A673 (cell line): Measurements from ENCODE around the gene LKAAEAR1.

Experiments
- EZH2 ChIP-seq: fragments of 200-600 bp; sonication (generic); IDR thresholded peaks from 2 replicates; pipeline ENCODE4 v1.6.1; 2017; ENCODE audit warnings: borderline replicate concordance, low read depth, mild to moderate bottlenecking, mixed read lengths, antibody characterized with exemption, low read length; ENCODE audit not compliant: poor library complexity, severe bottlenecking
- TF ChIP-seq, protein P1 (sequence below): fragments of 300-800, 200-600 bp; sonication (generic); conservative IDR thresholded peaks from 2 replicates; pipeline ENCODE4 v1.5.1; 2017; ENCODE audit warnings: low read depth, mild to moderate bottlenecking, antibody characterized with exemption, low read length, moderate library complexity, mixed read lengths

DNA sequence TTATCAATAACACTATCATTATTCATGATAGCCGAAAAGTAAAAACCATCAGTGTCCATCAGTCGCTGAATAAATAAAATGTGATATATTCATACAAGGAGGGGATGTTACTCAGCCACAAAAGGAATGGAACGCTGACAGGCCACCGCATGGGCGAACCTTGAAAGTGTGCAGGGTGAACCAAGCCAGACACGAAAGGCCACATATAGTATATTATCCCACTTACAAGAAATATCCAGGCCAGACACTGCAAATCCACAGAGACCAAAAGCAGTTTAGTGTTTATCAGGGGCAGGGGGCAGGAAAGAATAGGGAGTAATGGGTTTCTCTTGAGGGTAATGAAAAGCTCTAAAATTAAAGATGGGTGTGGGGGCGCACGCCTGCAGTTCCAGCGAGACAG lies 40.4 kb downstream of the LKAAEAR1 start:
- TF ChIP-seq, protein P1, sequence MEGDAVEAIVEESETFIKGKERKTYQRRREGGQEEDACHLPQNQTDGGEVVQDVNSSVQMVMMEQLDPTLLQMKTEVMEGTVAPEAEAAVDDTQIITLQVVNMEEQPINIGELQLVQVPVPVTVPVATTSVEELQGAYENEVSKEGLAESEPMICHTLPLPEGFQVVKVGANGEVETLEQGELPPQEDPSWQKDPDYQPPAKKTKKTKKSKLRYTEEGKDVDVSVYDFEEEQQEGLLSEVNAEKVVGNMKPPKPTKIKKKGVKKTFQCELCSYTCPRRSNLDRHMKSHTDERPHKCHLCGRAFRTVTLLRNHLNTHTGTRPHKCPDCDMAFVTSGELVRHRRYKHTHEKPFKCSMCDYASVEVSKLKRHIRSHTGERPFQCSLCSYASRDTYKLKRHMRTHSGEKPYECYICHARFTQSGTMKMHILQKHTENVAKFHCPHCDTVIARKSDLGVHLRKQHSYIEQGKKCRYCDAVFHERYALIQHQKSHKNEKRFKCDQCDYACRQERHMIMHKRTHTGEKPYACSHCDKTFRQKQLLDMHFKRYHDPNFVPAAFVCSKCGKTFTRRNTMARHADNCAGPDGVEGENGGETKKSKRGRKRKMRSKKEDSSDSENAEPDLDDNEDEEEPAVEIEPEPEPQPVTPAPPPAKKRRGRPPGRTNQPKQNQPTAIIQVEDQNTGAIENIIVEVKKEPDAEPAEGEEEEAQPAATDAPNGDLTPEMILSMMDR = no peak
- no peak for TF ChIP-seq EZH2
